Suppressor macrophage treated with lipopolysaccharide for 1 hour (primary cell): Measurements from ENCODE around the gene CLEC4G.
"Not testable (repeated sequence)": the region's sequence is repeated elsewhere in the genome, so short reads cannot be mapped to it uniquely, and the experiment has no call there.

ENCODE experiments used
- DNase-seq, 3 donors: peaks; one replicate each; pipeline ENCODE4 v3.0.0-alpha.2; 2020 to 2022

CLEC4G gene

GRCh38 chr19:7732045-7732444, at the start of gene CLEC4G:
TSS of gene CLEC4G (minus strand) at chr19:7732110. CDS start at chr19:7732102, 8 bp downstream.
- DNase-seq: no peak

GRCh38 chr19:7781157-7781556, 49.2 kb upstream of the CLEC4G start:
- no peak for DNase-seq

- no peak for DNase-seq
These were observed 47.9 kb upstream of the CLEC4G start for GRCh38 chr19:7779631-7780486.

GRCh38 chr19:7778081-7778480, 46.2 kb upstream of the CLEC4G start:
- DNase-seq: peak; percentile 50 to 67 (median 57)

GRCh38 chr19:7775761-7776160, 43.9 kb upstream of the CLEC4G start:
- no peak for DNase-seq

GRCh38 chr19:7773841-7774240, 41.9 kb upstream of the CLEC4G start:
- DNase-seq: no peak

GRCh38 chr19:7772752-7773291, 40.9 kb upstream of the CLEC4G start:
- peak; percentile 68 to 88 (median 82) for DNase-seq

GRCh38 chr19:7771072-7771471, 39.2 kb upstream of the CLEC4G start:
- no peak for DNase-seq

GRCh38 chr19:7769171-7769570, 37.3 kb upstream of the CLEC4G start:
- no peak for DNase-seq

- DNase-seq: no peak
These were observed 35.6 kb upstream of the CLEC4G start for GRCh38 chr19:7767487-7767886.

GRCh38 chr19:7766535-7766934, 34.6 kb upstream of the CLEC4G start:
- no peak for DNase-seq

- DNase-seq: not testable (repeated sequence)
These were observed 33.1 kb upstream of the CLEC4G start for GRCh38 chr19:7765043-7765442.

GRCh38 chr19:7764157-7764556, 32.2 kb upstream of the CLEC4G start:
- not testable (repeated sequence) for DNase-seq

- DNase-seq: no peak
These were observed 31.8 kb upstream of the CLEC4G start for GRCh38 chr19:7763696-7764095.

GRCh38 chr19:7762719-7763293, 30.9 kb upstream of the CLEC4G start, which contains the start of gene CLEC4M:
TSS of gene CLEC4M (plus strand) at chr19:7763243. CDS start at chr19:7763267, 24 bp downstream.
- no peak for DNase-seq

- no peak for DNase-seq
These were observed 27.2 kb upstream of the CLEC4G start for GRCh38 chr19:7759156-7759555.

- no peak for DNase-seq
These were observed 25.4 kb upstream of the CLEC4G start for GRCh38 chr19:7757358-7757757.

- DNase-seq: no peak
These were observed 24.3 kb upstream of the CLEC4G start for GRCh38 chr19:7756258-7756657.

GRCh38 chr19:7751157-7751783, 19.4 kb upstream of the CLEC4G start:
- DNase-seq: peak; percentile 86 to 91 (median 90)

- peak; percentile 38 to 45 (median 42) for DNase-seq
These were observed 16.8 kb upstream of the CLEC4G start for GRCh38 chr19:7748756-7749155.

GRCh38 chr19:7748171-7748570, 16.3 kb upstream of the CLEC4G start:
- DNase-seq: no peak

GRCh38 chr19:7746903-7747884, 15.3 kb upstream of the CLEC4G start, which contains the start of gene CD209:
TSS of gene CD209 (minus strand) at chr19:7747534. CDS start at chr19:7747511, 23 bp downstream.
- peak; percentile 87 to 89 (median 89) for DNase-seq
